GM19467 (cell line): ENCODE results near the gene PCSK5.

Experiments
- ATAC-seq: cut with Tn5 transposase; IDR thresholded peaks from one replicate; pipeline ENCODE4 v1.9.1; 2021; ENCODE audit warnings: mild to moderate bottlenecking, moderate library complexity; ENCODE audit not compliant: unreplicated experiment

Gene PCSK5

GRCh38 chr9:75918909-75919308, 28.4 kb downstream of the PCSK5 start:
- no peak for ATAC-seq

GRCh38 chr9:75921391-75922127, 31.1 kb downstream of the PCSK5 start:
- ATAC-seq, result no peak

GRCh38 chr9:75926385-75926784, 35.9 kb downstream of the PCSK5 start:
- no peak for ATAC-seq

GRCh38 chr9:75927356-75927755, 36.9 kb downstream of the PCSK5 start:
- no peak for ATAC-seq

- no peak for ATAC-seq
These were observed 39.7 kb downstream of the PCSK5 start for GRCh38 chr9:75930190-75930589.

GRCh38 chr9:75930730-75931321, 40.4 kb downstream of the PCSK5 start:
- ATAC-seq, result no peak

GRCh38 chr9:75933982-75934381, 43.5 kb downstream of the PCSK5 start:
- ATAC-seq, result no peak

- no peak for ATAC-seq
These were observed 45.1 kb downstream of the PCSK5 start for GRCh38 chr9:75935591-75935990.

- ATAC-seq, result no peak
These were observed 47.2 kb downstream of the PCSK5 start for GRCh38 chr9:75937521-75938258.

GRCh38 chr9:75938946-75939345, 48.5 kb downstream of the PCSK5 start:
- ATAC-seq, result no peak

GRCh38 chr9:75939536-75940111, 49.2 kb downstream of the PCSK5 start:
- no peak for ATAC-seq

GRCh38 chr9:75941066-75941465, 50.6 kb downstream of the PCSK5 start:
- no peak for ATAC-seq

GRCh38 chr9:75941577-75942311, 51.3 kb downstream of the PCSK5 start:
- ATAC-seq, result no peak

GRCh38 chr9:75946766-75947165, 56.3 kb downstream of the PCSK5 start:
- no peak for ATAC-seq

- ATAC-seq, result no peak
These were observed 56.8 kb downstream of the PCSK5 start for GRCh38 chr9:75947233-75947632.

GRCh38 chr9:75950998-75951397, 60.5 kb downstream of the PCSK5 start:
- ATAC-seq, result no peak

- ATAC-seq, result no peak
These were observed 62.7 kb downstream of the PCSK5 start for GRCh38 chr9:75953218-75953617.

- ATAC-seq, result no peak
These were observed 65.7 kb downstream of the PCSK5 start for GRCh38 chr9:75956161-75956560.

- no peak for ATAC-seq
These were observed 66.6 kb downstream of the PCSK5 start for GRCh38 chr9:75957116-75957515.

GRCh38 chr9:75958226-75958625, 67.8 kb downstream of the PCSK5 start:
- no peak for ATAC-seq

GRCh38 chr9:75960551-75960950, 70.1 kb downstream of the PCSK5 start:
- no peak for ATAC-seq
